Measurements from ENCODE around the gene CDK11A. TPM values are rescaled to one million over a fixed set of nuclear protein-coding genes. Genes with fewer than 3 reads are reported as not detected.

The CDK11A gene
- total RNA-seq, 1 experiment from 2014 or later = 36.2 TPM

- peak overlapping the region; percentile 83 for H3K27ac Mint-ChIP-seq (ENCODE audit: unreplicated experiment)
- H3K27me3 Mint-ChIP-seq (ENCODE audit: unreplicated experiment) = no peaks in the 10 kb centered on the region
- CTCF ChIA-PET = interaction anchor here (1.6 kb wide), 1 partner anchor 148 kb away, joined by 4 read pairs; no protein-coding TSS in a partner anchor
- DNase-seq = no peak
- peak overlapping the region; percentile 62 for H3K4me3 Mint-ChIP-seq (ENCODE audit: low read depth, unreplicated experiment)
- H3K9me3 Mint-ChIP-seq (ENCODE audit: low read depth, unreplicated experiment) = no peaks in the 10 kb centered on the region
- TF ChIP-seq CTCF (IDR thresholded peaks at IDR 0.05; ENCODE audit: unreplicated experiment) = no peak
- peaks cover 27% of the 10 kb centered on the region for H3K4me1 Mint-ChIP-seq (ENCODE audit: low read depth, unreplicated experiment)
- H3K36me3 Mint-ChIP-seq (ENCODE audit: insufficient read depth, unreplicated experiment) = peaks cover 45% of the 10 kb centered on the region
- TSS peak; percentile 79 for BruUV-seq (replicated peaks)
- intact Hi-C loops (cut with micrococcal nuclease; ENCODE audit: unreplicated experiment) = no loop called here
Measured at GRCh38 chr1:1758059-1758621, 34.0 kb upstream of the CDK11A start.

- no peak for TF ChIP-seq CTCF (IDR thresholded peaks at IDR 0.05; ENCODE audit: unreplicated experiment)
- intact Hi-C loops (cut with micrococcal nuclease; ENCODE audit: unreplicated experiment) = no loop called here
- no TSS peak for BruUV-seq (replicated peaks)
- H3K36me3 Mint-ChIP-seq (ENCODE audit: insufficient read depth, unreplicated experiment) = peaks cover 45% of the 10 kb centered on the region
- H3K4me1 Mint-ChIP-seq (ENCODE audit: low read depth, unreplicated experiment) = peaks cover 27% of the 10 kb centered on the region
- CTCF ChIA-PET = no interaction called here
- peak overlapping the region; percentile 62 for H3K4me3 Mint-ChIP-seq (ENCODE audit: low read depth, unreplicated experiment)
- H3K9me3 Mint-ChIP-seq (ENCODE audit: low read depth, unreplicated experiment) = no peaks in the 10 kb centered on the region
- DNase-seq = no peak
- H3K27me3 Mint-ChIP-seq (ENCODE audit: unreplicated experiment) = no peaks in the 10 kb centered on the region
- H3K27ac Mint-ChIP-seq (ENCODE audit: unreplicated experiment) = peak overlapping the region; percentile 83
Measured at GRCh38 chr1:1757422-1758058, 33.4 kb upstream of the CDK11A start.

GRCh38 chr1:1756661-1757421, 32.7 kb upstream of the CDK11A start:
- CTCF ChIA-PET = no interaction called here
- Mint-ChIP-seq H3K27ac (ENCODE audit: unreplicated experiment) (no peak overlapping the region), H3K27me3 (ENCODE audit: unreplicated experiment) (no peaks in the 10 kb centered on the region), H3K4me3 (ENCODE audit: low read depth, unreplicated experiment) (no peak overlapping the region), H3K9me3 (ENCODE audit: low read depth, unreplicated experiment) (no peaks in the 10 kb centered on the region), H3K36me3 (ENCODE audit: insufficient read depth, unreplicated experiment) (peaks cover 43% of the 10 kb centered on the region), H3K4me1 (ENCODE audit: low read depth, unreplicated experiment) (peaks cover 27% of the 10 kb centered on the region)
- no TSS peak for BruUV-seq (replicated peaks)
- no peak for DNase-seq
- no peak for TF ChIP-seq CTCF (IDR thresholded peaks at IDR 0.05; ENCODE audit: unreplicated experiment)
- intact Hi-C loops (cut with micrococcal nuclease; ENCODE audit: unreplicated experiment) = no loop called here

GRCh38 chr1:1755852-1756251, 31.7 kb upstream of the CDK11A start:
- Mint-ChIP-seq H3K27me3 (ENCODE audit: unreplicated experiment) (no peaks in the 10 kb centered on the region), H3K27ac (ENCODE audit: unreplicated experiment) (no peak overlapping the region), H3K36me3 (ENCODE audit: insufficient read depth, unreplicated experiment) (peaks cover 36% of the 10 kb centered on the region), H3K4me3 (ENCODE audit: low read depth, unreplicated experiment) (no peak overlapping the region), H3K4me1 (ENCODE audit: low read depth, unreplicated experiment) (peaks cover 27% of the 10 kb centered on the region), H3K9me3 (ENCODE audit: low read depth, unreplicated experiment) (no peaks in the 10 kb centered on the region)
- intact Hi-C loops (cut with micrococcal nuclease; ENCODE audit: unreplicated experiment) = no loop called here
- DNase-seq = no peak
- no TSS peak for BruUV-seq (replicated peaks)
- no peak for TF ChIP-seq CTCF (IDR thresholded peaks at IDR 0.05; ENCODE audit: unreplicated experiment)
- CTCF ChIA-PET = no interaction called here

All from Calu3 (cell line).